GM12874 (cell line): ENCODE data around the gene ABCF1.

Experiments
- CTCF ChIP-seq: IDR thresholded peaks from 2 replicates; pipeline ENCODE4 v1.5.1; 2011; ENCODE audit warnings: low read depth, mild to moderate bottlenecking, control low read depth, low read length, moderate library complexity; ENCODE audit not compliant: insufficient read depth

The ABCF1 gene

GRCh38 chr6:30615958-30616810, 44.9 kb downstream of the ABCF1 start:
- no peak for TF ChIP-seq CTCF

GRCh38 chr6:30616811-30617564, 45.7 kb downstream of the ABCF1 start, which contains the start of gene PPP1R10:
PPP1R10 (minus strand) TSS chr6:30617243; CDS start chr6:30609944, 7,299 bp downstream.
- no peak for TF ChIP-seq CTCF

GRCh38 chr6:30617565-30618269, 46.5 kb downstream of the ABCF1 start, which contains the start of gene MRPS18B:
MRPS18B (plus strand) TSS chr6:30617840; CDS start chr6:30617866, 26 bp downstream.
- TF ChIP-seq CTCF: no peak

- no peak for TF ChIP-seq CTCF
These were observed 47.1 kb downstream of the ABCF1 start for GRCh38 chr6:30618270-30618797.

GRCh38 chr6:30619561-30619960, 48.3 kb downstream of the ABCF1 start:
- TF ChIP-seq CTCF: no peak

- no peak for TF ChIP-seq CTCF
These were observed 54.3 kb downstream of the ABCF1 start for GRCh38 chr6:30625511-30625910.
